Measurements from ENCODE around the gene ATP11C.

ATP11C gene

GRCh38 chrX:139945075-139945474 lies 12.2 kb upstream of the ATP11C start:
- Histone ChIP-seq H3K36me3 (ENCODE audit: control insufficient read depth in 1 of 2, insufficient read depth in 2 of 2, low read length in 2 of 2) (no peaks in the 10 kb centered on the region), H4K91ac (ENCODE audit: low read depth, low read length) (no peak overlapping the region), H3K27ac (ENCODE audit: low read depth, low read length) (no peak overlapping the region), H2BK12ac (ENCODE audit: low read length) (no peak overlapping the region), H3K9me3 (ENCODE audit: insufficient read depth, low read depth, low read length) (no peaks in the 10 kb centered on the region), H3K9ac (ENCODE audit: low read length) (no peak overlapping the region), H3K4ac (ENCODE audit: low read depth, low read length) (no peak overlapping the region), H4K12ac (ENCODE audit: low read depth, low read length) (no peak overlapping the region), H2AK5ac (ENCODE audit: low read length) (no peak overlapping the region), H3K27me3 (ENCODE audit: insufficient read depth, low read length) (no peaks in the 10 kb centered on the region), H3K79me1 (ENCODE audit: low read length) (no peaks in the 10 kb centered on the region), H3K79me2 (ENCODE audit: control insufficient read depth, insufficient read depth, low read length, poor library complexity) (no peaks in the 10 kb centered on the region), H3K18ac (ENCODE audit: low read length) (no peak overlapping the region), H3K4me3 (ENCODE audit: low read depth, low read length) (no peak overlapping the region), H2BK120ac (ENCODE audit: insufficient read depth, low read length, poor library complexity) (no peak overlapping the region), H3K23ac (ENCODE audit: low read length) (no peak overlapping the region), H3K4me2 (ENCODE audit: low read length) (no peak overlapping the region), H3K4me1 (ENCODE audit: control insufficient read depth in 1 of 2, insufficient read depth in 2 of 2, low read length in 2 of 2) (no peaks in the 10 kb centered on the region), H2AFZ (ENCODE audit: insufficient read depth, low read length, poor library complexity) (no peak overlapping the region), H4K8ac (ENCODE audit: low read depth, low read length) (no peak overlapping the region), H2BK5ac (ENCODE audit: low read depth, low read length, poor library complexity) (no peak overlapping the region), H3K14ac (ENCODE audit: low read length) (no peak overlapping the region)
- DNase-seq: no peak
- WGBS (ENCODE audit: extremely low coverage, insufficient coverage, insufficient read length): no CpG with 5 or more reads among the region's 3 CpGs

GRCh38 chrX:139936259-139936658 lies 3.4 kb upstream of the ATP11C start:
- Histone ChIP-seq H2AFZ (ENCODE audit: insufficient read depth, low read length, poor library complexity) (no peak overlapping the region), H3K14ac (ENCODE audit: low read length) (no peak overlapping the region), H3K4me1 (ENCODE audit: control insufficient read depth in 1 of 2, insufficient read depth in 2 of 2, low read length in 2 of 2) (no peaks in the 10 kb centered on the region), H3K23ac (ENCODE audit: low read length) (no peak overlapping the region), H4K8ac (ENCODE audit: low read depth, low read length) (no peak overlapping the region), H3K27me3 (ENCODE audit: insufficient read depth, low read length) (no peaks in the 10 kb centered on the region), H3K4me3 (ENCODE audit: low read depth, low read length) (no peak overlapping the region), H2BK12ac (ENCODE audit: low read length) (no peak overlapping the region), H3K18ac (ENCODE audit: low read length) (no peak overlapping the region), H2BK120ac (ENCODE audit: insufficient read depth, low read length, poor library complexity) (no peak overlapping the region), H2AK5ac (ENCODE audit: low read length) (no peak overlapping the region), H3K27ac (ENCODE audit: low read depth, low read length) (no peak overlapping the region), H4K91ac (ENCODE audit: low read depth, low read length) (no peak overlapping the region), H3K9ac (ENCODE audit: low read length) (no peak overlapping the region), H3K4ac (ENCODE audit: low read depth, low read length) (no peak overlapping the region), H3K9me3 (ENCODE audit: insufficient read depth, low read depth, low read length) (no peaks in the 10 kb centered on the region), H3K36me3 (ENCODE audit: control insufficient read depth in 1 of 2, insufficient read depth in 2 of 2, low read length in 2 of 2) (no peaks in the 10 kb centered on the region), H4K12ac (ENCODE audit: low read depth, low read length) (no peak overlapping the region), H3K79me1 (ENCODE audit: low read length) (peaks cover 12% of the 10 kb centered on the region), H2BK5ac (ENCODE audit: low read depth, low read length, poor library complexity) (no peak overlapping the region), H3K79me2 (ENCODE audit: control insufficient read depth, insufficient read depth, low read length, poor library complexity) (peaks cover 6% of the 10 kb centered on the region), H3K4me2 (ENCODE audit: low read length) (no peak overlapping the region)
- DNase-seq: no peak

GRCh38 chrX:139933904-139934303 lies 1.1 kb upstream of the ATP11C start:
- no peaks in the 10 kb centered on the region for H3K36me3 ChIP-seq (ENCODE audit: control insufficient read depth in 1 of 2, insufficient read depth in 2 of 2, low read length in 2 of 2)
- H3K4ac ChIP-seq (ENCODE audit: low read depth, low read length): no peak overlapping the region
- H4K12ac ChIP-seq (ENCODE audit: low read depth, low read length): no peak overlapping the region

GRCh38 chrX:139932073-139932900 lies 566 bp downstream of the ATP11C start:
- no peaks in the 10 kb centered on the region for H3K36me3 ChIP-seq (ENCODE audit: control insufficient read depth in 1 of 2, insufficient read depth in 2 of 2, low read length in 2 of 2)
- peak; percentile 24 to 48 for DNase-seq
- WGBS (ENCODE audit: extremely low coverage, insufficient coverage, insufficient read length): no CpG with 5 or more reads among the region's 109 CpGs
- H4K8ac ChIP-seq (ENCODE audit: low read depth, low read length): peak overlapping the region; percentile 85
- H3K9me3 ChIP-seq (ENCODE audit: insufficient read depth, low read depth, low read length): no peaks in the 10 kb centered on the region
- H3K4me1 ChIP-seq (ENCODE audit: control insufficient read depth in 1 of 2, insufficient read depth in 2 of 2, low read length in 2 of 2): no peaks in the 10 kb centered on the region
- peak overlapping the region; percentile 88 for H3K27ac ChIP-seq (ENCODE audit: low read depth, low read length)
- H2BK12ac ChIP-seq (ENCODE audit: low read length): peak overlapping the region; percentile 64
- peak overlapping the region; percentile 84 for H3K9ac ChIP-seq (ENCODE audit: low read length)
- H3K23ac ChIP-seq (ENCODE audit: low read length): no peak overlapping the region
- H3K79me2 ChIP-seq (ENCODE audit: control insufficient read depth, insufficient read depth, low read length, poor library complexity): peaks cover 6% of the 10 kb centered on the region
- H3K4ac ChIP-seq (ENCODE audit: low read depth, low read length): peak overlapping the region; percentile 97
- peak overlapping the region; percentile 97 for H4K12ac ChIP-seq (ENCODE audit: low read depth, low read length)
- peak overlapping the region; percentile 89 for H2BK5ac ChIP-seq (ENCODE audit: low read depth, low read length, poor library complexity)
- H3K18ac ChIP-seq (ENCODE audit: low read length): peak overlapping the region; percentile 99
- peak overlapping the region; percentile 90 for H3K4me2 ChIP-seq (ENCODE audit: low read length)
- H3K4me3 ChIP-seq (ENCODE audit: low read depth, low read length): peak overlapping the region; percentile 94
- H3K27me3 ChIP-seq (ENCODE audit: insufficient read depth, low read length): no peaks in the 10 kb centered on the region
- H4K91ac ChIP-seq (ENCODE audit: low read depth, low read length): peak overlapping the region; percentile 92
- peak overlapping the region; percentile 98 for H3K14ac ChIP-seq (ENCODE audit: low read length)
- peak overlapping the region; percentile 83 for H2BK120ac ChIP-seq (ENCODE audit: insufficient read depth, low read length, poor library complexity)
- H2AK5ac ChIP-seq (ENCODE audit: low read length): peak overlapping the region; percentile 62
- peak overlapping the region; percentile 97 for H2AFZ ChIP-seq (ENCODE audit: insufficient read depth, low read length, poor library complexity)
- H3K79me1 ChIP-seq (ENCODE audit: low read length): peaks cover 12% of the 10 kb centered on the region

More at GRCh38 chrX:139933904-139934303, 1.1 kb upstream of the ATP11C start:
- Histone ChIP-seq H4K8ac (ENCODE audit: low read depth, low read length) (no peak overlapping the region), H3K14ac (ENCODE audit: low read length) (no peak overlapping the region), H3K9ac (ENCODE audit: low read length) (no peak overlapping the region), H4K91ac (ENCODE audit: low read depth, low read length) (peak overlapping the region; percentile 6), H2AK5ac (ENCODE audit: low read length) (no peak overlapping the region), H3K23ac (ENCODE audit: low read length) (no peak overlapping the region), H3K4me1 (ENCODE audit: control insufficient read depth in 1 of 2, insufficient read depth in 2 of 2, low read length in 2 of 2) (no peaks in the 10 kb centered on the region), H2BK12ac (ENCODE audit: low read length) (no peak overlapping the region), H3K27me3 (ENCODE audit: insufficient read depth, low read length) (no peaks in the 10 kb centered on the region), H3K79me1 (ENCODE audit: low read length) (peaks cover 12% of the 10 kb centered on the region), H3K27ac (ENCODE audit: low read depth, low read length) (no peak overlapping the region), H2BK5ac (ENCODE audit: low read depth, low read length, poor library complexity) (no peak overlapping the region), H3K9me3 (ENCODE audit: insufficient read depth, low read depth, low read length) (no peaks in the 10 kb centered on the region), H3K79me2 (ENCODE audit: control insufficient read depth, insufficient read depth, low read length, poor library complexity) (peaks cover 6% of the 10 kb centered on the region), H2AFZ (ENCODE audit: insufficient read depth, low read length, poor library complexity) (peak overlapping the region; percentile 17), H2BK120ac (ENCODE audit: insufficient read depth, low read length, poor library complexity) (no peak overlapping the region), H3K4me2 (ENCODE audit: low read length) (peak overlapping the region; percentile 78), H3K4me3 (ENCODE audit: low read depth, low read length) (no peak overlapping the region), H3K18ac (ENCODE audit: low read length) (no peak overlapping the region)
- no peak for DNase-seq
- no CpG with 5 or more reads among the region's 15 CpGs for WGBS (ENCODE audit: extremely low coverage, insufficient coverage, insufficient read length)
